Coronary artery (tissue), 2 donors: ENCODE data around the gene TBX1.

Source experiments
- DNase-seq: peaks from one replicate; pipeline ENCODE4 v3.0.0-alpha.2; 2017; ENCODE audit warnings: low spot score
- H3K27ac ChIP-seq, 2 donors: fragments of 200-600 bp; sonication (generic); one replicate each; pipeline ENCODE4 v1.5.1; 2016 to 2019
- H3K4me3 ChIP-seq: fragments of 200-600 bp; sonication (generic); 2 replicates; pipeline ENCODE4 v1.5.1; 2016; ENCODE audit warnings: mild to moderate bottlenecking, moderate library complexity
- CTCF ChIP-seq: fragments of 200-600 bp; sonication (generic); IDR thresholded peaks from one replicate; pipeline ENCODE4 v1.5.1; 2019; ENCODE audit warnings: antibody characterized with exemption

The TBX1 gene

DNA sequence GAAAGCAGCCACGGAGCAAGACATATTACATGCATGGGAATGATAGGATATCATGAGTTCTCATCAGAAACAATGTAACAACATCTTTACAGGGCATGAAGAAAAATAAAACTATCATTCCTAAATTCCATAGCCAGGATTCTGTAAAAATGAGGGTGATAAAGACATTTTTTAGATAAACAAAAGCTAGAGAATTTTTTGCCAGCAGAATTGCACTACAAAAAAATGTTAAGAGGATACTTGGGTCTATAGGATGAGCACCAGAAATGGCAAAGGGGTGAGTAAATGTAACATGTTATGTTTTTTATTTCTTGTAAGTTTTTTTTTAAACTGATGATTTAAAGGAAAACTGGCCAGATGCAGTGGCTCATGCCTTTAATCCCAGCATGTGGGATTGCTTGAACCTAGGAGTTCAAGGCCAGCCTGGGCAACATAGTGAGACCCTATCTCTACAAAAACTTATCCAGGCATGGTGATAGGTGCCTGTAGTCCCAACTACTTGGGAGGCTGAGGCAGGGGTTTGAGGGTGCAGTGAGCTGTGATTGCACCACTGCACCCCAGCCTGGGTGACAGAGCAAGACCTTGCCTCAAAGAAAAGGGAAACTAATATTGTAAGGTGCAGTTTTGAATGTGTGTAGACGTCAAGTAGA is 33.2 kb downstream of the TBX1 start:
- H3K27ac ChIP-seq = no peak overlapping the region
- no peak overlapping the region for H3K4me3 ChIP-seq
- TF ChIP-seq CTCF = no peak
- DNase-seq = no peak

DNA sequence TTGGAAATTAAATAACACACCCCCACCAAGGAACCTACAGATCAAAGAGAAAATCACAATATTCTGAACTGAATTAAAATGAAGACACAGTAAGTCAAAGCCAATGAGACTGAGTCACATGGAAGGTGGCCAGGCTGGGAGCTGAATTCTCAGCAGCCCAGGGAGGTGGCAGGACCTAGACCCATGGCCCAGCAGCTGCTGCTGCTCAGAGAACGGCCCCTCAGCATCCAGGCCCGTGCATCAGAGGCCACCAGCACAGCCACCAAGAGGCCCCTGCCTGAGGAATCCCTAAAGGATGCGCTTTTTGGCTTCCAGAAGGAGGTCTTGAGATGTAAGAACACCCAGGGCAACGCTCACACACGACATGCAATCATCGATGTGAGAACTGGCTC is 35.0 kb downstream of the TBX1 start:
- no peak overlapping the region for H3K27ac ChIP-seq
- no peak for TF ChIP-seq CTCF

DNA sequence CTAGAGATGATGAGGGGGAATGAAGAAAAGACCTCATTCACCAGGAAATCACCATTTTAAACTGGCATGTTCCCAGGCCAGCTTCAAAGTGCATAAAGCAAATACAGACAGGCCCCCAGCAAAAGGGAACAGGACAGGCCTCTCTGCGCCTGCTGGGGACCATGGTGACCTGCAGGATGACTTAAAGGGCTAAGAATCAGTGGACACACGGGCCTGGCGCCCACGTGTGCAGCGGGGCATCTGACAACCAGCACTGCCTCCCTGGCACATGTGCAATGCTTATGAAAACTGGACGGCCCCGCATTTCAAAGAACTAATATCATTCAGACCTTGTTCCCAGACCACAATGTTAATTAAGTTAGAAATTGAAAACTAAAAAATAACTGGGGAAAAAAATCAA is 35.6 kb downstream of the TBX1 start:
- no peak for TF ChIP-seq CTCF
- DNase-seq = no peak
- Histone ChIP-seq H3K27ac (no peak overlapping the region), H3K4me3 (no peak overlapping the region)

More for the DNA sequence above, 35.0 kb downstream of the TBX1 start:
- no peak overlapping the region for H3K4me3 ChIP-seq
- no peak for DNase-seq

DNA sequence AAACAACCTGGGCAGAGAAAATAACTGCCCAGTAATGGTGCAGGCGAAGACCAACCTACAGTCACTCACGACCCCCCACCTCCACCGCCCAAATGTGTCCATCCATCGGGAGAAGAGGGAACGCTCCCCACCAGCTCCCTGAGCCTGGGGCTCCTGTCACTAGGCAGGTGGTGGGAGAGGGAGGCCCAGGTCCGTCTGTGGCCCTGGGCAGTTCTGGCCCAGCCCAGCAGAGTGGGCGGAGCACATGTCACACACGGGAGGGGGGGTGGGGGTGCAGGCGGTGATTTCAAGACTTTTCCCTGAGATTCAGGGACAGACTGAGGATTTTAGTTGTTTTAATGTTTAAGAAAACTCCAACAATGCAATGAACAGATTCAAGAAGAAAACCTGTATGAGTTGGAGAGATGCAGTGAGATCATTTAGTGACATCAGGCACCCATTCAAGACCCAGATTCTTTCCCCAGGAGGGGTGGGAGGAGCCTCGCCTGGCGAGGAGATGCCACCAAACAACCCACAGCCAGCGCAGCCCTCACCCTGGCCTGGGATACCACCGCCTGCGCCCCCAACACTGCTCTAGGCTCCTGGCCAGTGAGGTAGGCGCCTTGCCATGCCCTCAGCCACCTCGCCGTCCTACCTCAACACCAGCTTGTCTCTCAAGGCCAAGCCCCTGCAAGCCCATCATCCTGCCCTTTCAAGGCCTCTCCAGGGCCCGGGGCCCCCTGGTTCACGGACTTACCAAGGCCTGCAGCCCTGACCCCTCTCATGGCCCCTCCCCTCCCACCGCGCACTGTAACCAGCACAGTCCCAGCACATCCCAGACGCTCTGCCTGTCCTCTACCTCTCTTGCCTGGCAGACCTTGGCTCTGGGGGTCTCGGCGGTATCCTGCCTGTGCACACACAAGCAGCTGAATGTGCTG is 36.8 kb downstream of the TBX1 start:
- TF ChIP-seq CTCF = no peak
- no peak for DNase-seq
- H3K4me3 ChIP-seq = no peak overlapping the region
- no peak overlapping the region for H3K27ac ChIP-seq

DNA sequence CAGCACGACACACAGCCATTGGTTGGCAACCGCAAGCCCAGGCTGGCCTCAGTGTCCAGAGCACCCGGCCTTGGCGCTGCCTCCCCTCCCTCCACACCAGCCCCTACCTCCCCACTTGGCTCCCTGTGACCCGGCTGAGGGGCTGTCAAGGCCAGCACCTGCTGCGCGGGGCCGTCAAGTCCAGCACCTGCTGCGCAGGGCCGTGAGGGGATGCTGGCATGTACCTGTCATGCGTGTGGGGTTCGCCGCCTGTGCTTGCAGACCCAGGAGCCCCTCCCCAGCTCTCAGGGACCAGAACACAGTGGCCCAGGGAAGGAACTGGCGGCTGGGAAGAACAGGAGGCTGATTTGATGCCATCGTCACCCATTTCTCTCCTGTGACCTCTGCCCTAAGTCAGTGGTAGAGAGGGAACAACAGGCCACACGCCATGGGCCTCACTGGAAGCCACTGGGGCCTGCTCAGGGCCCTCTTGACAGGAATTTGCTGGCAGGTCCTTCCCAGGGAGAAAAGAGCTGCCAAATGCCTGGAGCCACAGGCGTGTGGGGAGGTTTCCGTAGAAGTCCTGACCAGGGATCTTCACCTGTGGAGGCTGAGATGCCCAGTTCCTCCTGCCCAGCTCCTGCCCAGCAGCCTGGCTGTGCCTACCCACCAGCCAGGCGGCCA is 37.6 kb downstream of the TBX1 start:
- DNase-seq = no peak
- no peak for TF ChIP-seq CTCF
- no peak overlapping the region for H3K27ac ChIP-seq
- no peak overlapping the region for H3K4me3 ChIP-seq

DNA sequence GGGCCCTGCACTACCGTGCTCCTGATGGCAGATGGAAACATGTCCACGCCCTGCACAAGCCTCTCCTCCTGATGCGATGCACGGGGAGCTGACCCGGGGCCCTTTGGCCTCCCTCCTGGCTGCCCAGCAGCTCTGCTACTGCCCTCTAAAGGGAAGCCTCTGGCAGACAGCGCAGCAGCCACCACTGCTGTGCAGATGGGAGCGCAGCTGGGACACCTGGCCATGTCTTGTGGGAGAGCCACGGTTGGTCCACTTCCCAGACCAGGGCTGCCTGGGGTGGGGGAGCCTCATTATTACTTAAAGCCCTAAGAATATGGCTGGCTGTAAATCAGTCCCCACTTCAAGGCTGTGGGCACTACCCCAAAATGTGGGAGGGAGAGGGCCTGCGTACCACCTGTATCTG is 38.3 kb downstream of the TBX1 start:
- no peak for DNase-seq
- Histone ChIP-seq H3K4me3 (no peak overlapping the region), H3K27ac (no peak overlapping the region)
- no peak for TF ChIP-seq CTCF
